PFSK-1 (cell line): ENCODE data around the gene GSG1L.

Experiments
- FOXP2 ChIP-seq: optimal IDR thresholded peaks from 2 replicates; pipeline ENCODE3; 2011; ENCODE audit warnings: borderline replicate concordance, control low read depth, inconsistent platforms; ENCODE audit not compliant: insufficient read depth; ENCODE audit errors: extremely low read length, extremely low read depth
- POLR2AphosphoS5 ChIP-seq: IDR thresholded peaks from 2 replicates; pipeline ENCODE4 v1.6.1; 2012; ENCODE audit warnings: low read depth, mild to moderate bottlenecking, control low read depth, low read length, moderate library complexity
- SIN3A ChIP-seq: IDR thresholded peaks from 2 replicates; pipeline ENCODE4 v1.6.1; 2012; ENCODE audit warnings: mild to moderate bottlenecking, low read length, moderate library complexity, borderline replicate concordance; ENCODE audit not compliant: insufficient read depth
- TAF1 ChIP-seq: IDR thresholded peaks from 2 replicates; pipeline ENCODE4 v1.6.1; 2012; ENCODE audit warnings: low read length, control low read depth, borderline replicate concordance; ENCODE audit not compliant: insufficient read depth
- TF ChIP-seq, protein P1 (sequence below), 2 experiments: IDR thresholded peaks; 2 replicates each; pipeline versions ENCODE4 v1.6.1 to v1.8.0; 2011 to 2012; ENCODE audit warnings: low read depth in 2 of 2, low read length in 2 of 2, control low read depth in 1 of 2, inconsistent platforms in 1 of 2, mild to moderate bottlenecking in 1 of 2, moderate library complexity in 1 of 2; ENCODE audit not compliant: insufficient read depth in 1 of 2

The GSG1L gene

GRCh38 chr16:27780468-27781194, 282.9 kb downstream of the GSG1L start:
- TF ChIP-seq POLR2AphosphoS5: no peak
- TF ChIP-seq SIN3A: no peak
- TF ChIP-seq FOXP2: no peak
- TF ChIP-seq, protein P1, sequence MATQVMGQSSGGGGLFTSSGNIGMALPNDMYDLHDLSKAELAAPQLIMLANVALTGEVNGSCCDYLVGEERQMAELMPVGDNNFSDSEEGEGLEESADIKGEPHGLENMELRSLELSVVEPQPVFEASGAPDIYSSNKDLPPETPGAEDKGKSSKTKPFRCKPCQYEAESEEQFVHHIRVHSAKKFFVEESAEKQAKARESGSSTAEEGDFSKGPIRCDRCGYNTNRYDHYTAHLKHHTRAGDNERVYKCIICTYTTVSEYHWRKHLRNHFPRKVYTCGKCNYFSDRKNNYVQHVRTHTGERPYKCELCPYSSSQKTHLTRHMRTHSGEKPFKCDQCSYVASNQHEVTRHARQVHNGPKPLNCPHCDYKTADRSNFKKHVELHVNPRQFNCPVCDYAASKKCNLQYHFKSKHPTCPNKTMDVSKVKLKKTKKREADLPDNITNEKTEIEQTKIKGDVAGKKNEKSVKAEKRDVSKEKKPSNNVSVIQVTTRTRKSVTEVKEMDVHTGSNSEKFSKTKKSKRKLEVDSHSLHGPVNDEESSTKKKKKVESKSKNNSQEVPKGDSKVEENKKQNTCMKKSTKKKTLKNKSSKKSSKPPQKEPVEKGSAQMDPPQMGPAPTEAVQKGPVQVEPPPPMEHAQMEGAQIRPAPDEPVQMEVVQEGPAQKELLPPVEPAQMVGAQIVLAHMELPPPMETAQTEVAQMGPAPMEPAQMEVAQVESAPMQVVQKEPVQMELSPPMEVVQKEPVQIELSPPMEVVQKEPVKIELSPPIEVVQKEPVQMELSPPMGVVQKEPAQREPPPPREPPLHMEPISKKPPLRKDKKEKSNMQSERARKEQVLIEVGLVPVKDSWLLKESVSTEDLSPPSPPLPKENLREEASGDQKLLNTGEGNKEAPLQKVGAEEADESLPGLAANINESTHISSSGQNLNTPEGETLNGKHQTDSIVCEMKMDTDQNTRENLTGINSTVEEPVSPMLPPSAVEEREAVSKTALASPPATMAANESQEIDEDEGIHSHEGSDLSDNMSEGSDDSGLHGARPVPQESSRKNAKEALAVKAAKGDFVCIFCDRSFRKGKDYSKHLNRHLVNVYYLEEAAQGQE (IDR thresholded peaks at IDR 0.05; ENCODE audit: insufficient read depth in 1 of 2, low read depth in 2 of 2, low read length in 2 of 2): no peak
- TF ChIP-seq TAF1: no peak

DNA sequence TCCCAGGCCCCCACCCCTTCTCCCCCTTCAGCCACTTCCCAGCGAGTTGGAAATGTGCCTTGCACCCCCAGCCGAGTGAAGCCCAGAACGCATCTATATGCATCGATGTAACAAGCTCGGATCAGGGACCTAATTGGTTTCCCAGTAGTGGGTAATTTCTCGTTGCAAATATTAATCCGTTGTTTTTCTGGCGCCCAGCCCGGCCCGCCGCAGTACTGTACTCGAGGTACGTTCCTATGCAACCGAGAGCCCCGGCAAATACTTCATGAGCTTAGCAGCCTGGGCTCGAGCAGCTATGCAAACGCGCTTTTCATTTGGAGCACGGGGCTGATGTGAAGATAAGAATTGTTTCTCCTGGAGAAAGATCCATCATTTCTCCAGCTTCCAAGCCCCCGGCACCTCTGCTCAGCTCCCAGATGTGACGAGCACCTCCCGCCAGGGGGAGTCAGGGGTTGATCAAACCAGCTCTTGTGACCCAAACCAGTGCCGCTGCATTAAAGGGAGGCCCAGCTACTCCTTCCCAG, 283.8 kb downstream of the GSG1L start:
- TF ChIP-seq, protein P1 (IDR thresholded peaks at IDR 0.05; ENCODE audit: insufficient read depth in 1 of 2, low read depth in 2 of 2, low read length in 2 of 2): no peak
- no peak for TF ChIP-seq POLR2AphosphoS5
- TF ChIP-seq TAF1: no peak
- no peak for TF ChIP-seq SIN3A
- no peak for TF ChIP-seq FOXP2

GRCh38 chr16:27778926-27779570, 284.5 kb downstream of the GSG1L start:
- no peak for TF ChIP-seq TAF1
- TF ChIP-seq SIN3A: no peak
- TF ChIP-seq, protein P1 (IDR thresholded peaks at IDR 0.05; ENCODE audit: insufficient read depth in 1 of 2, low read depth in 2 of 2, low read length in 2 of 2): no peak
- no peak for TF ChIP-seq POLR2AphosphoS5
- TF ChIP-seq FOXP2: no peak

DNA sequence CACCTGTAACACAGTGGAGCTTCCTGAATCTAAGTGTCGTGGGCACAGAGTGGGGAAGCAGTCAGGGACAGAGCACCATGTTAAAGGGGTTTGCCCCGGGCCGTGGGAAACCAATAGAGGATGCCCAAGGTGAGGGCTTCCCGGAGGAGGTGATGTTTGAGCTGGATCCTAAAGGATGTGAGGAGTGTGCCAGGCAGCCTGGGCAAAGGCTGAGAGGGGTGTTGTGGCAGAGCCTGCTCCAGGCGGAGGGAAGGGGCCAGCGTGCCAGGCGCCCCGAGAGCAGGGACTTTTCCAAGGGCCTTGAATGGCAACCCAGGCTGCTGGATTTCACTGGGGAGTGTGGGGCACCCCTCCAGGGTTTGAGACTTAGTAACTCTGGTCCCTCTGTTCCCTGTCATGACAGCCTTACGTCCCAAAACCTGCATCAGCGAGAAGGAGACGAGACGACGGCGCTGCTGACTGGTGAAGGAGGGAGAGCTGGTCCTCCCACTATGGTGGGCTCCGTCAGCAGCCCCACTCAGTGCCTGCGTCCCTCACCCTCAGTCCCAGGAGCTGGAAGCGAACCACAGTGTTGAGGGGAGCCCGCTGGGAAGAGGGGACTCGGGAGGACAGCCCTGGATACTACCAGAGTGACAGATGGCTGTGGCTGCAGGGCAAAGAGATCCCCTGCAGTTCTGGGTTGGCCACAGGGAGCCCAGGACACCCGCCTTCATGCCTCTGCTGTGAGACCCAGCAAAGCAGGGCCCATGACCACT, 285.2 kb downstream of the GSG1L start:
- no peak for TF ChIP-seq FOXP2
- no peak for TF ChIP-seq POLR2AphosphoS5
- no peak for TF ChIP-seq SIN3A
- TF ChIP-seq TAF1: no peak
- TF ChIP-seq, protein P1 (IDR thresholded peaks at IDR 0.05; ENCODE audit: insufficient read depth in 1 of 2, low read depth in 2 of 2, low read length in 2 of 2): no peak
